PC-3 (cell line): ENCODE measurements around the gene ZNF668.

Source experiments
- EZH2 ChIP-seq: fragments of 300-600 bp; sonication (generic); IDR thresholded peaks from one replicate; pipeline ENCODE4 v1.6.1; 2017; ENCODE audit warnings: antibody characterized with exemption, mild to moderate bottlenecking, low read length; ENCODE audit not compliant: unreplicated experiment
- EZH2phosphoT487 ChIP-seq: fragments of 300-600 bp; sonication (generic); IDR thresholded peaks from 2 replicates; pipeline ENCODE4 v1.6.1; 2018; ENCODE audit warnings: mild to moderate bottlenecking, antibody characterized with exemption, low read length, borderline replicate concordance
- TF ChIP-seq, protein P1 (sequence below): fragments of 300-600 bp; sonication (generic); conservative IDR thresholded peaks from 2 replicates; pipeline ENCODE4 v1.5.1; 2017; ENCODE audit warnings: antibody characterized with exemption, low read depth, mild to moderate bottlenecking, low read length

DNA sequence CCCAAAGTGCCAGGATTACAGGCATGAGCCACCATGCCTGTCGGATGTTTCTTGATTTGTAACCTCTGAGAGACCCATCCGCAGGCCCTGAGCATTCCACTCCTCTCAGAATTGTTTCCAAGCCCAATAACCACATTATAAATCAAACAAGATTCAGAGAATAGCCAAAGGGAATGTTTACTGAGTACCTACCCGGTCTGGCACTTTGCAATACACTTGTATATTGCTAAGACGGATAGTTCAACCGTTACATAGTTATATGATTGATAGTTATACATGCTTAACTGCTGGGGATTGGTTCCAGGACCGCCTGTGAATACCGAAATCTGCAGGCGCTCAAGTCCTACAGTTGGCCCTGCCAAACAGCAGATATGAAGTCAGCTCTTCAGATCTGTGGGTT lies 40.4 kb upstream of the ZNF668 start:
- TF ChIP-seq, protein P1, sequence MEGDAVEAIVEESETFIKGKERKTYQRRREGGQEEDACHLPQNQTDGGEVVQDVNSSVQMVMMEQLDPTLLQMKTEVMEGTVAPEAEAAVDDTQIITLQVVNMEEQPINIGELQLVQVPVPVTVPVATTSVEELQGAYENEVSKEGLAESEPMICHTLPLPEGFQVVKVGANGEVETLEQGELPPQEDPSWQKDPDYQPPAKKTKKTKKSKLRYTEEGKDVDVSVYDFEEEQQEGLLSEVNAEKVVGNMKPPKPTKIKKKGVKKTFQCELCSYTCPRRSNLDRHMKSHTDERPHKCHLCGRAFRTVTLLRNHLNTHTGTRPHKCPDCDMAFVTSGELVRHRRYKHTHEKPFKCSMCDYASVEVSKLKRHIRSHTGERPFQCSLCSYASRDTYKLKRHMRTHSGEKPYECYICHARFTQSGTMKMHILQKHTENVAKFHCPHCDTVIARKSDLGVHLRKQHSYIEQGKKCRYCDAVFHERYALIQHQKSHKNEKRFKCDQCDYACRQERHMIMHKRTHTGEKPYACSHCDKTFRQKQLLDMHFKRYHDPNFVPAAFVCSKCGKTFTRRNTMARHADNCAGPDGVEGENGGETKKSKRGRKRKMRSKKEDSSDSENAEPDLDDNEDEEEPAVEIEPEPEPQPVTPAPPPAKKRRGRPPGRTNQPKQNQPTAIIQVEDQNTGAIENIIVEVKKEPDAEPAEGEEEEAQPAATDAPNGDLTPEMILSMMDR = no peak
- TF ChIP-seq EZH2 = no peak
- no peak for TF ChIP-seq EZH2phosphoT487
